WI38 (cell line): Measurements from ENCODE around the gene AHDC1.

ENCODE experiments used
- H3K4me3 ChIP-seq: 2 replicates; pipeline ENCODE4 v1.5.1; 2011; ENCODE audit warnings: low read depth, mild to moderate bottlenecking, control low read depth, low read length
- CTCF ChIP-seq: IDR thresholded peaks from 2 replicates; pipeline ENCODE4 v1.5.1; 2012; ENCODE audit warnings: low read depth, mild to moderate bottlenecking, control low read depth, low read length

Gene AHDC1

GRCh38 chr1:27517907-27518718 is 85.8 kb downstream of the AHDC1 start:
- TF ChIP-seq CTCF: no peak
- H3K4me3 ChIP-seq: no peak overlapping the region

GRCh38 chr1:27517301-27517700 is 86.6 kb downstream of the AHDC1 start:
- no peak for TF ChIP-seq CTCF

DNA sequence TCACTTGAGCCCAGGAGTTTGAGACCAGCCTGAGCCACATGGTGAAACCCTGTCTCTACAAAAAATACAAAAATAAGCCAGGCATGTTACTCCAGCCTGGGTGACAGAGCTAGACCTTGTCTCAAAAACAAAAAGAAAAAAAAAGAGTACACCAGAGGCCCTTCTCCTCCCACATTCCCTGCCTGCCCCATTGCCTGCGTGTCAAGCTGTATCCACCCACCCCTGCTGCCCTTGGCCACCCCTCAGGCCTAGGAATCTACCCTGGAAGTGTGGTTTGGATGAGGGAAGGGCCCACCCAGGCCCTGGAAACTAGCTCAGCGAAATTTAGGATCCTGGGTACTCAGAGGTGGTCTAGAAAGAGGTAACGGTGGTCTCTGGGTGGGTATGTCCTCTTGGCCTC is 88.3 kb downstream of the AHDC1 start:
- TF ChIP-seq CTCF: no peak

More at GRCh38 chr1:27517301-27517700, 86.6 kb downstream of the AHDC1 start:
- H3K4me3 ChIP-seq: no peak overlapping the region

DNA sequence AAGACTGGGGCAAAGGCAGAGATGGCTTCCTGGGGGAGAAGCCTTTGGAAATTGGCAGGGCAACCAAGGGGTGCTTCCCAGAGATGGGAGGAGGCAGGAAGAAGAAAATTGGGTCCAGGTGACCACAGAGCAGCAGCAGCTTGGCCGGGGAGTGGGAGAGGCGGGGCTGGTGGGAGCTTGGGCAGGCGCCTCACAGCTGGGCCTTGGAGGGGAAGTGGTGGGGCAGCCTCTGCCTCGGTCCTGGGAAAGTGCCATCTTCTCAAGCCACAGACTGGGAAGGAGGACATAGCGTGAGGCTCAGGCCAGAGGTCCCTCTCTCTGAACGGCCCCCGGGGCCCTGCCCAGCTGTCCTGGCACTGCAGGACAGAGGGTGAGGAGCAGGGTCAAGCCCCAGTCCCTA is 90.0 kb downstream of the AHDC1 start:
- H3K4me3 ChIP-seq: no peak overlapping the region

More for the DNA sequence above, 88.3 kb downstream of the AHDC1 start:
- H3K4me3 ChIP-seq: no peak overlapping the region

DNA sequence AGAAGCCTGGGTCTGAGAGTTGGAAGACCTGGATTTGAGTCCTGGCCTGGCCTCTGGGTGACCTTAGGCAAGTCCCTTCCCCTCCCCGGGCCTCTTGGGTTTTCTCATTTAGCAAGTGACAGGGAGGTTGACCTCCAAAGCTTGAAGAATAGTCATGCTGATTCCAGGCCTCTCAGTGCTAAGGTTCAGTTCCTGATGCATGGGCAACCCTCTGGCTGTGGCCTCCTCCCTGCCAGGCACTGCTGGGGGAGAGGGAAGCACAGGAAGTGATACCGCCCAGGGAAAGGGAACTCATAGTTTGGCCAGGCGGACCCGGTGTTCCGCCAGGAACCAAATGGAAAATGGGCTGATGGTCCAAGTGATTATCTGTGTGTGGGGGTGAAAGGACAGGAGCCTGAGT is 90.4 kb downstream of the AHDC1 start:
- no peak overlapping the region for H3K4me3 ChIP-seq

More for the DNA sequence above, 90.0 kb downstream of the AHDC1 start:
- no peak for TF ChIP-seq CTCF

DNA sequence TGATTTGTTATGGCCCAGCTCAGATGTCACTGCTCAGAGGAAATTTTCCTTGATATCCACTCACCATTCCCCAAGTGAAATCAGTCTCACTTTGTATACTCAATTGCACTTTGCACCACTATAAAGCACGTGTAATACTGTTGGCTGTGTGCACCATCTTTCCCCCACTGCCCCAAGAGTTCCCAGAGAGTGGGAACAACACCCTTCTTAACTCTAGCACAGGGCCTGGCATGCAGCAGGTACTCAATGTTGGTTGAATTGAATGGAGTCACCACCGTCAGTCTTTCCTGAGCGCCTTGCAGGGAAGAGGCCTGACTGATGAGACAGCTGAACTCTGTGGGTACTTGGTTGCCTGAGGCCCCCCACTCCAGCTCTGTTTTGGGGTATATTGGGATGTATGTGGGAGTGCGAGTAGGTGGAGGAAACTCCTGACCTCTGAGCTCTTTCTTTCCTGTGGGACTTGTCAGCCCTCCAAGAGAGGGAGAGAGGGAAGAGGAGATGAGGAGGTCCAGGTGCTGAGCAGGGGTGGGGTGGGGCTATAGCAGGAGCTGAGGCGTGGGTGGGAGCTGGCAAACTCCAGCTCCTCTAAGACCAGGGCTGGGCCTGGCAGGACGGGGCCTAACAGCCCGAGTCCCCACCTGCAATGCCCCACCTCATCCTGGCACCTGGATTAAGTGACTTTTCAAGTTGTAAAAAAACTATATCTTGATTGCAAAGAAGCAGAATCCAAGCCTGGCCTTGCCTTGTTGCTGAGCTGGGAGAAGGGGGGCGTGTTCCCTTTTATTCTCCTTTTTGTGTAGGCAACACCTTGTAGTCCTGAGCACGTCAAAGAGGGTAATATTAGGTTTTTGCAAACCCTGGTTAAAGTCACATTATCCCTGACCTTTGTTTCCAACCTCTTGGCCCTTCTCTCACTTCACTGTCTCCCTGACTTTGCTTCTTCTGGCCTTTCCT is 94.5 kb downstream of the AHDC1 start:
- TF ChIP-seq CTCF: no peak
- H3K4me3 ChIP-seq: no peak overlapping the region

More for the DNA sequence above, 90.4 kb downstream of the AHDC1 start:
- TF ChIP-seq CTCF: no peak
